GM12891 (cell line): Measurements from ENCODE around the gene DIPK2A.

Experiments
- DNase-seq: peaks from one replicate; pipeline ENCODE4 v3.0.0; 2011; ENCODE audit warnings: low spot score; ENCODE audit not compliant: insufficient read length
- FAIRE-seq: peaks from 2 replicates; lab custom pipeline; 2011; peaks lifted over from hg19 to GRCh38; lab: Jason Lieb, UNC
- PAX5 ChIP-seq: IDR thresholded peaks from 2 replicates; pipeline ENCODE4 v1.6.1; 2011; ENCODE audit warnings: low read length, moderate library complexity, mild to moderate bottlenecking; ENCODE audit not compliant: insufficient read depth, severe bottlenecking
- POLR2A ChIP-seq: IDR thresholded peaks from 2 replicates; pipeline ENCODE4 v1.6.1; 2011; ENCODE audit warnings: low read depth, low read length, control low read depth
- POLR2AphosphoS5 ChIP-seq: IDR thresholded peaks from 2 replicates; pipeline ENCODE4 v1.6.1; 2011; ENCODE audit warnings: low read depth, low read length, control low read depth
- POU2F2 ChIP-seq: IDR thresholded peaks from 2 replicates; pipeline ENCODE4 v1.6.1; 2011; ENCODE audit warnings: low read depth, mild to moderate bottlenecking, control low read depth, low read length, moderate library complexity
- SPI1 ChIP-seq: IDR thresholded peaks from 2 replicates; pipeline ENCODE4 v1.6.1; 2011; ENCODE audit warnings: low read depth, low read length, control low read depth
- TAF1 ChIP-seq: IDR thresholded peaks from 2 replicates; pipeline ENCODE4 v1.6.1; 2011; ENCODE audit warnings: low read depth, low read length, control low read depth

The DIPK2A gene

DNA sequence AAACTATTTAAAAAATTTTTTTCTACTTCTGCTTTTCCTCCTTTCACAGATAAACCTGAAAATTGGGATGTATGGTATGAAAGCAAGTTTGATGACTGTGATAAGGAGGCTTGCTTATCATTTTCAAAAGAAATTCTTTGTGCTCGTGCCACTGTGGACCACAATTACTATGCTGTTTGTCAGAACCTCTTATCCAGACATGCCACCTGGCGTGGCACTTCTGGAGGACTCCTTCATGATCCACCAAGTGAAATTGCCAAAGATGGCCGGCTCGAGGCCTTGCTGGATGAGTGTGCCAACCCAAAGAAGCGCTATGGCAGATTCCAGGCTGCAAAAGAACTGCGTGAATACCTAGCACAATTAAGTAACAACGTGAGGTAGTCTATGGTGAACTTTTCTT is 17.8 kb downstream of the DIPK2A start:
- FAIRE-seq (no peak), DNase-seq (no peak)
- no peak for TF ChIP-seq POU2F2
- no peak for TF ChIP-seq POLR2A
- TF ChIP-seq POLR2AphosphoS5: no peak
- no peak for TF ChIP-seq PAX5
- no peak for TF ChIP-seq TAF1
- no peak for TF ChIP-seq SPI1

- DNase-seq (no peak), FAIRE-seq (no peak)
- TF ChIP-seq SPI1 (peak; percentile 72), POLR2A (no peak)
Observed at GRCh38 chr3:143991713-143992112, 20.1 kb downstream of the DIPK2A start.

GRCh38 chr3:143998266-143998665 is 26.6 kb downstream of the DIPK2A start:
- peak; percentile 83 for TF ChIP-seq SPI1
- no peak for TF ChIP-seq TAF1
- TF ChIP-seq PAX5: no peak
- FAIRE-seq (peak; percentile 47), DNase-seq (no peak)

DNA sequence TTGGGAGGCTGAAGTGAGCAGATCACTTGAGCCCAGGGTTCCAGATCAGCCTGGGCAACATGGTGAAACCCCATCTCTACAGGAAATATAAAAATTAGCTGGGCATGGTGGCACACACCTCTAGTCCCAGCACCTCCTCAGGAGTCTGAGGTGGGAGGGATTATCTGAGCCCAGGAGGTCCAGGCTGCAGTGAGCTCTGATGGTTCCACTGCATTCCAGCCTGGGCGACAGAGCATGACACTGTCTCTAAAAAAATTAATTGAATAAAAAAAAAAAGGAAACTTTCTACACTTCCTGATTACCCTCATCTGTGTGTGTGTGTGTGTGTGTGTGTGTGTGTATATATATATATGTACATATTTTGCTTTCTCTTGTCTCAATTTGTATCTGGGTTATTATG is 31.4 kb downstream of the DIPK2A start:
- FAIRE-seq: no peak
- TF ChIP-seq POU2F2 (no peak), POLR2A (no peak), TAF1 (no peak), PAX5 (no peak), POLR2AphosphoS5 (no peak)
- no peak for DNase-seq

DNA sequence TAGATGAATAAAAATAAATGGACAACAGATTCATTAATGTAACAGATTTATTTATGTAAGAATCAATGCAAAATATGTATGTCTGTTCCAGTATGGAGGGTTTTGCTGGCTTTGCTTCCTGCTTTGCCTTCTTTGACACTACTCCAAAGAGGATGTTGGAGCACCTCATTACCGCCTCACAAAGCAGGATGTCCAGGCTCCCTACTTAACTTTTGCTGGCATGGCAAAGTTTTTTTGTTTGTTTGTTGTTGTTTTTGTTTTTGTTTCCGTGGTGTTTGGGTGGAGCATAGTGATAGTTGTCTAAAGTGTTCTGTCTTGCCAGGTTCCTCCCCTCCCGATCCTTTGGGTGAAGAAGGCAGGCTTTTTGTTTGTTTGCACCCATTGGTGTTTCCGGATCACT is 38.7 kb downstream of the DIPK2A start:
- no peak for DNase-seq

DNA sequence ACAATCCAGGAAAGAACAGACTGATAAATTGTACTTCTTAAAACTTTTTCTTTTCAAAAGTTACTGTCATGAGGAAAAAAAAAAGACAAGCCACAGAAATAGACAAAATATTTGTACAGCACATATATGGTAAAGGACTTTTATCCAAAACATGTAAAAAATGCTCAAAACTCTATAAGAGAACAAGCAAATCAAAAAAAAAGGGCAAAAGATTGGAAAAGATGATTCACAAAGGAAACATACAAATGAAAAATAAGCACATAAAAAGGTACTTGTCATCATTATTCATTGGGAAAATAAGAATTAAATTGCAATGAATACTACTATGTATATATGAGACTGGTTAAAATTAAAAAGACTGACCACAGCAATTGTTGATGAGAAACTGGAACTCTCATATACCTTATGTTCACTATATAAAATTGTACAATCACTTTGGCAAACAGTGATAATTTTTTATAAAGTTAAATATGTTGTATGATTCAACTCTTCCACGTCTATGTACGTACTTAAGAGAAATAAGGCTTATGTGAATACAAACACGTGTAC is 39.7 kb downstream of the DIPK2A start:
- no peak for FAIRE-seq
- DNase-seq: no peak
- TF ChIP-seq POLR2AphosphoS5: no peak
- TF ChIP-seq PAX5: no peak
- no peak for TF ChIP-seq TAF1
- no peak for TF ChIP-seq SPI1
- TF ChIP-seq POU2F2: no peak
- TF ChIP-seq POLR2A: no peak

More for the DNA sequence above, 38.7 kb downstream of the DIPK2A start:
- no peak for TF ChIP-seq SPI1
- FAIRE-seq: no peak

- no peak for TF ChIP-seq SPI1
- TF ChIP-seq PAX5: no peak
- TF ChIP-seq TAF1: no peak
- TF ChIP-seq POU2F2: no peak
- no peak for TF ChIP-seq POLR2AphosphoS5
- FAIRE-seq (no peak), DNase-seq (no peak)
Observed at GRCh38 chr3:144015133-144015532, 43.5 kb downstream of the DIPK2A start.

DNA sequence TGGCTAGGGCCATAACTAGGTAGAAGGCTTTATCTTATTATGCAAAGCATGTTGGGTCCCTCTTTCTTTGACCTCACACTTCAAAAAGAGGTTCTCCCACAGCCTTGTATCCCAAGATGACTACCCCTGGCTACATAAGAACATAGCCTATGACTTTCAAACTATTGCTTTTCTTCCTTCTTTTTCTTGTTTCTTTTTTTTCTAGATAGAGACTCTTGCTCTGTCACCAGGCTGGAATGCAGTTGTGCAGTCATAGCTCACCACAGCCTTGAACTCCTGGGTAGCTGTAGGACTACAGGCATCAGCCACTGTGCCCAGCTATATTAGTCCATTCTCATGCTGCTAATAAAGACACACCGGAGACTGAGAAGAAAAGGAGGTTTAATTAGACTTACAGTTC is 47.2 kb downstream of the DIPK2A start:
- TF ChIP-seq POLR2AphosphoS5 (no peak), POLR2A (no peak), SPI1 (no peak), PAX5 (no peak), POU2F2 (no peak), TAF1 (no peak)
- FAIRE-seq (no peak), DNase-seq (no peak)
